NOMO-1 treated with DMSO at 0.1 percent for 48 hours (cell line): ENCODE measurements around the gene UPK1B.

Source experiments
- DNase-seq: peaks from one replicate; lab custom pipeline; 2025; ENCODE audit not compliant: unreplicated experiment; lab: John Stamatoyannopoulos, UW

UPK1B gene

DNA sequence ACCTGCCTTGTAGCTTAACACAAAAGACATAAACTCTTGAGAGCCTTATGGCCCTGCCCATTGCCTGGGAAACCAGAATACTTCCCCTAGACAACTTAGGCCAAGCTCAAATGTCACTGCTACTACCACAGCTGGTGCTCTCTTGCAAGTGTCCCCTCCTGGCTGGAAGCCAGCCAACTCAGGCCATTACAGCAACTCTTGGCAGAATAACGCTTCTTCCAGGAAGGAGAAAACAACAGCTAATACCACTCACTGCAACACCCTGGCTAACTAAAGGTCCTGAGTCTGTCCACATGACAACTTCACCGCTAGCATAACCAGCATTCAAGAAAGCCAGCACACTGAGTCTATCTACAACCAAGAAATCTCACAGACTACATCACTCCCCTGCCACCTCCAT, 72.4 kb downstream of the UPK1B start:
- no peak for DNase-seq
